RWPE2 (cell line): ENCODE measurements around the gene LAMA5.

Experiments
- ATAC-seq: fragments of 200-7000 bp; cut with Tn5 transposase; 3 replicates; pipeline ENCODE4 v1.9.1; 2021; ENCODE audit warnings: low read depth
- DNase-seq: peaks from one replicate; pipeline ENCODE4 v3.0.0-alpha.2; 2020; ENCODE audit warnings: low spot score
- H3K27ac ChIP-seq: fragments of 450-650 bp; 2 replicates; pipeline ENCODE4 v1.5.1; 2017; ENCODE audit warnings: mild to moderate bottlenecking; ENCODE audit not compliant: poor library complexity, severe bottlenecking
- H3K27me3 ChIP-seq: fragments of 250-450 bp; sonication (Bioruptor Pico); 2 replicates; pipeline ENCODE4 v1.5.1; 2021; ENCODE audit warnings: mild to moderate bottlenecking, moderate library complexity; ENCODE audit not compliant: insufficient read depth, poor library complexity, severe bottlenecking
- H3K36me3 ChIP-seq: fragments of 250-450 bp; sonication (Bioruptor Pico); 2 replicates; pipeline ENCODE4 v1.5.1; 2020; ENCODE audit warnings: low read depth, mild to moderate bottlenecking, moderate library complexity
- H3K4me1 ChIP-seq: fragments of 250-450 bp; sonication (Bioruptor Pico); 2 replicates; pipeline ENCODE4 v1.5.1; 2021; ENCODE audit warnings: mild to moderate bottlenecking, moderate library complexity; ENCODE audit not compliant: insufficient read depth, poor library complexity, severe bottlenecking
- H3K4me3 ChIP-seq: fragments of 250-450 bp; sonication (Bioruptor Pico); 2 replicates; pipeline ENCODE4 v1.5.1; 2021; ENCODE audit warnings: mild to moderate bottlenecking, moderate library complexity; ENCODE audit not compliant: severe bottlenecking
- H3K9me3 ChIP-seq: fragments of 250-450 bp; sonication (Bioruptor Pico); 2 replicates; pipeline ENCODE4 v1.5.1; 2021; ENCODE audit warnings: mild to moderate bottlenecking, moderate library complexity; ENCODE audit not compliant: severe bottlenecking
- TF ChIP-seq, protein P1 (sequence below): fragments of 450-650 bp; IDR thresholded peaks from one replicate; pipeline ENCODE4 v1.5.1; 2017; ENCODE audit warnings: mild to moderate bottlenecking, moderate library complexity; ENCODE audit not compliant: poor library complexity, severe bottlenecking

Gene LAMA5

DNA sequence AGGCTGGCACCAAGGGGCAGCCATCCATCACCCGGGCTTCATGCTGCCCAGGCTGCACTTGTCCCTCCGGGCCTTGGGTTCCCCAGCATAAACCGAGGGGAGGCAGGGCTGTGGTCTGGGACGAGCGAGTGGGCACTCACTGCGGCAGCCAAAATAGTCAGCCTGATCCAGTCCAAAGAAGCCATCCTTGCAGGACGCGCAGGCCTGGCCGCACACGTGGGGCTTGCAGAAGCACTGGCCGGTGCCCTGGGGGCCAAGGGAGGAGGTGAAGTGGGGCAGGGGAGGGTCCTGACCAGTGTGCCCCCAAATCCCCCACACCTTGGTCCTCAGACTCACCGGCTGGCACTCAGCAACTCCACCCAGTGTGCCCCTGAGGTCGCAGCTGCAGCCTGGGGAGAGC lies 32.2 kb downstream of the LAMA5 start:
- Histone ChIP-seq H3K27ac (no peak overlapping the region), H3K36me3 (peaks cover 96% of the 10 kb centered on the region), H3K27me3 (no peaks in the 10 kb centered on the region), H3K9me3 (no peaks in the 10 kb centered on the region), H3K4me1 (no peaks in the 10 kb centered on the region), H3K4me3 (no peak overlapping the region)
- TF ChIP-seq, protein P1, sequence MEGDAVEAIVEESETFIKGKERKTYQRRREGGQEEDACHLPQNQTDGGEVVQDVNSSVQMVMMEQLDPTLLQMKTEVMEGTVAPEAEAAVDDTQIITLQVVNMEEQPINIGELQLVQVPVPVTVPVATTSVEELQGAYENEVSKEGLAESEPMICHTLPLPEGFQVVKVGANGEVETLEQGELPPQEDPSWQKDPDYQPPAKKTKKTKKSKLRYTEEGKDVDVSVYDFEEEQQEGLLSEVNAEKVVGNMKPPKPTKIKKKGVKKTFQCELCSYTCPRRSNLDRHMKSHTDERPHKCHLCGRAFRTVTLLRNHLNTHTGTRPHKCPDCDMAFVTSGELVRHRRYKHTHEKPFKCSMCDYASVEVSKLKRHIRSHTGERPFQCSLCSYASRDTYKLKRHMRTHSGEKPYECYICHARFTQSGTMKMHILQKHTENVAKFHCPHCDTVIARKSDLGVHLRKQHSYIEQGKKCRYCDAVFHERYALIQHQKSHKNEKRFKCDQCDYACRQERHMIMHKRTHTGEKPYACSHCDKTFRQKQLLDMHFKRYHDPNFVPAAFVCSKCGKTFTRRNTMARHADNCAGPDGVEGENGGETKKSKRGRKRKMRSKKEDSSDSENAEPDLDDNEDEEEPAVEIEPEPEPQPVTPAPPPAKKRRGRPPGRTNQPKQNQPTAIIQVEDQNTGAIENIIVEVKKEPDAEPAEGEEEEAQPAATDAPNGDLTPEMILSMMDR: no peak
- ATAC-seq (peak; percentile 0; the same call in 1 of the 3 replicates), DNase-seq (peak; percentile 86)

DNA sequence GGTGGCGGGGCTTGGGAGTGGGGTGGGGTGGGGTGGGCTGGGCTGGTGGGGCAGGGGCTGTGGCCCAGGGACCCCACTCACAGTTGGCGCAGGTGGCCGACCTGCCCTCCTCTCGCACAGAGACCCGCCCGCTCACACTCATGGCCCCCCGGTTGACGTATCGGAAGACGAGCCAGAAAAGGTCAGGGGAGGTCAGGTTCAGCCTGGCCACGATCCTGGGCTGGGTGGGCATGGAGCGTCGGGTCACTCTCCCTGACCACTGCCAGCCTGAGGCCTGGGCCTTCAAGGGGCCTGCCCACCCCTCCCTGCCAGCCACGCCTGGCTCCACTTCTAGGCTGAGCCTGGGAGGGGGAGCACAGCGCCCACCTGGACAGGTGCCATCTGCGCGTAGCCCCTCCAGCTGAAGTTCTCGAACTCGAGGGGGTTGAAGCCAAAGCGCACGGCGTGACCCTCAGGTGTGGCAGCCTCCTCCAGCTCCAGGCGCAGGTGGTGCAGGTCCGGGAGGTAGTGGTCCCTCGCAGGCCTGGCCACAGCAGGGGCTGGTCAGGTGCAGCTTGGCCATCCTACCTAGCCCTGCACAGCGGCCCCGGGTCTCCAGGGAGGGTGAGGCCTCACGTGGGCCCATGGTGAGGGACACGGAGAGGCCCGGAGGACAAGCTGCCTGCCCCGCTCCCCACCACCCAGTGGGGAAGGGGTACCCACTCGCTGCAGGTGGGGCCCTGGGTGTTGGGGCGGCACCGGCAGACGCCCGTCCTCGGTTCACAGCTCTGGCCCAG lies 33.1 kb downstream of the LAMA5 start:
- TF ChIP-seq, protein P1: no peak
- 0 out of 3 replicates have a peak, but pooled peaks have one; percentile 1 for ATAC-seq
- DNase-seq: peak; percentile 88

DNA sequence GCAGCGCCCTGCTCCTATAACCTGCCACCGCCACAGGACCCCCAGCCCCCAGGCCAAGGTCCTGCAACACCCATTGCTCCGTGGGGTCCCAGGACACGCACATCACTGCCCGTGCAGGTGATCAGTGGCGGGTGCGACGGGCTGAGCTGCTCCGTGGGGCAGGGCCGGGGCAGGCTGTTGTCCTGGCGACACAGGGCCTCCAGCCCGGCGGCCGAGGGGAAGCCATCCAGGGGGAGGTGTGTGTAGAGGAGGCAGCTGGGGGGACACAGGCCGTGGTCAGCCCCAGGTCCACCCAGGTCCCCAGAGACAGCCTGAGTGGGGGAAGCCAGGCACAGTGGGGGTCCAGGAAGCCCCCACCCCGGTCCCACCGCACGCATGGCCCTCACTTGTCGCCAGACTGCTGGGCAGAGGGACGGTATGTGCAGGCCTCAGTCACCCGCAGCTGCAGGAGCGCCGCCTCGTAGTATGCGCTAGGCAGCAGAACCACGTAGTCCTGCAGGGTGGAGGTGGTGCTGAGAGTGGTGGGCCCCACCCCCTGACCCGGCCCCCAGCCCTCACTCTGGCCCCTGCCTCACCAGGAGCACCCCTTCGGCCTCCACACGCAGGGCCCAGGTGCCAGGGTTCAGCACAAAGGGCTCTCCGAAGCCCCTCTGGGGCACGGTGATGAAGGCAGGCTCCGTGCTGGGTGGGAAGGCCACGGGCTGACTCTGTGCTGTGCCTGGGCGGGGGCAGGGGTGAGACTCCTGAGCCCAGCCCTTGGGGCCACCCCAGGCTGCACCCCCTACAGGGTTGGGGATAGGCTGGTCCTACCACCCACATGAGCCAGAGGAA lies 33.9 kb downstream of the LAMA5 start:
- no peak overlapping the region for H3K27ac ChIP-seq
- peaks cover 96% of the 10 kb centered on the region for H3K36me3 ChIP-seq
- peak; percentile 91 for DNase-seq
- no peaks in the 10 kb centered on the region for H3K9me3 ChIP-seq
- no peaks in the 10 kb centered on the region for H3K27me3 ChIP-seq
- no peaks in the 10 kb centered on the region for H3K4me1 ChIP-seq
- H3K4me3 ChIP-seq: no peak overlapping the region
- ATAC-seq: peak; percentile 1; the same call in 1 of the 3 replicates
- TF ChIP-seq, protein P1: no peak

More for the DNA sequence above, 33.1 kb downstream of the LAMA5 start:
- peaks cover 96% of the 10 kb centered on the region for H3K36me3 ChIP-seq
- H3K4me1 ChIP-seq: no peaks in the 10 kb centered on the region
- no peak overlapping the region for H3K4me3 ChIP-seq
- no peaks in the 10 kb centered on the region for H3K27me3 ChIP-seq
- no peaks in the 10 kb centered on the region for H3K9me3 ChIP-seq
- H3K27ac ChIP-seq: no peak overlapping the region

DNA sequence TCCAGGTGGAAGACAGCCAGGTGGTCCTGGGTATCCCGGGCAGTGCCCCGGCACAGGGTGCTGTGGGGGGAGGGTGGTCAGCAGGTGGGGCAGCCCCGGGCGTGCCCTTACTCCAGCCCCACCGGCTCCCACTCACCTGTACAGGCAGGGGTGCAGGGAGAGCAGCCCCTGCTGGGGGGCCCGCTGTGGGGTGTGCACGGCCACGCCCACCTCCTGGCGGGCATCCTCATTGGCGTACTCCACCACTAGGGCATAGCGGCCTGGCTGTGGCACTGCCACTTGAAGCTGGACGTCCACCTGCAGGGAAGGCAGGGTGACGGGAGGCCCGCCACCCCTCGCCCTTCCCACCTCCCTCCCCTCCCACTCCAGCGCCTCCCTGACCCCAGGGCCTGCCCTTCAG lies 34.7 kb downstream of the LAMA5 start:
- ATAC-seq: no peak
- Histone ChIP-seq H3K9me3 (no peaks in the 10 kb centered on the region), H3K4me3 (no peak overlapping the region), H3K36me3 (peaks cover 96% of the 10 kb centered on the region), H3K4me1 (no peaks in the 10 kb centered on the region), H3K27me3 (no peaks in the 10 kb centered on the region), H3K27ac (no peak overlapping the region)
- peak; percentile 86 for DNase-seq
- TF ChIP-seq, protein P1: no peak
